Gastroesophageal sphincter (tissue), 3 donors: ENCODE data around the gene PEX6.

ENCODE experiments used
- CTCF ChIP-seq, 4 experiments: fragments of 200-600 bp in 2 of 4; fragments of 450-650 bp in 2 of 4; sonication (generic) in 1 of 4; IDR thresholded peaks; one replicate each; pipeline ENCODE4 v1.5.1; 2017 to 2019; ENCODE audit warnings: antibody characterized with exemption in 4 of 4, mild to moderate bottlenecking in 2 of 4, moderate library complexity in 2 of 4
- EP300 ChIP-seq: sonication (generic); formaldehyde crosslinking; IDR thresholded peaks from one replicate; pipeline ENCODE4 v1.6.1; 2017; ENCODE audit warnings: antibody characterized with exemption, mild to moderate bottlenecking
- POLR2A ChIP-seq, 2 donors: fragments of 450-650 bp; IDR thresholded peaks; one replicate each; pipeline ENCODE4 v1.6.1; 2017; ENCODE audit warnings: antibody characterized with exemption in 2 of 2, mild to moderate bottlenecking in 2 of 2, moderate library complexity in 1 of 2
- POLR2AphosphoS5 ChIP-seq: sonication (generic); formaldehyde crosslinking; IDR thresholded peaks from one replicate; pipeline ENCODE4 v1.6.1; 2017; ENCODE audit warnings: antibody characterized with exemption

- TF ChIP-seq POLR2A (IDR thresholded peaks at IDR 0.05) (no peak), CTCF (IDR thresholded peaks at IDR 0.05) (no peak), POLR2AphosphoS5 (no peak), EP300 (no peak)
These were observed 41.2 kb upstream of the PEX6 start for GRCh38 chr6:43020052-43020705.
